Keratinocyte (primary cell): ENCODE measurements around the gene MAD1L1.

Source experiments
- EZH2 ChIP-seq: IDR thresholded peaks from one replicate; pipeline ENCODE4 v1.6.1; 2012; ENCODE audit warnings: inconsistent platforms, mild to moderate bottlenecking, low read length, moderate library complexity
- TF ChIP-seq, protein P1 (sequence below), 3 experiments: IDR thresholded peaks in 1 of 3; conservative IDR thresholded peaks in 1 of 3; optimal IDR thresholded peaks in 1 of 3; 2 replicates in 2 of 3; 3 replicates in 1 of 3; pipeline versions ENCODE3 to v1.5.1; 2011; ENCODE audit warnings: low read length in 3 of 3, mild to moderate bottlenecking in 3 of 3, moderate library complexity in 2 of 3, control low read depth in 1 of 3, inconsistent platforms in 1 of 3; ENCODE audit not compliant: insufficient read depth in 2 of 3; ENCODE audit errors: extremely low read depth in 1 of 3

DNA sequence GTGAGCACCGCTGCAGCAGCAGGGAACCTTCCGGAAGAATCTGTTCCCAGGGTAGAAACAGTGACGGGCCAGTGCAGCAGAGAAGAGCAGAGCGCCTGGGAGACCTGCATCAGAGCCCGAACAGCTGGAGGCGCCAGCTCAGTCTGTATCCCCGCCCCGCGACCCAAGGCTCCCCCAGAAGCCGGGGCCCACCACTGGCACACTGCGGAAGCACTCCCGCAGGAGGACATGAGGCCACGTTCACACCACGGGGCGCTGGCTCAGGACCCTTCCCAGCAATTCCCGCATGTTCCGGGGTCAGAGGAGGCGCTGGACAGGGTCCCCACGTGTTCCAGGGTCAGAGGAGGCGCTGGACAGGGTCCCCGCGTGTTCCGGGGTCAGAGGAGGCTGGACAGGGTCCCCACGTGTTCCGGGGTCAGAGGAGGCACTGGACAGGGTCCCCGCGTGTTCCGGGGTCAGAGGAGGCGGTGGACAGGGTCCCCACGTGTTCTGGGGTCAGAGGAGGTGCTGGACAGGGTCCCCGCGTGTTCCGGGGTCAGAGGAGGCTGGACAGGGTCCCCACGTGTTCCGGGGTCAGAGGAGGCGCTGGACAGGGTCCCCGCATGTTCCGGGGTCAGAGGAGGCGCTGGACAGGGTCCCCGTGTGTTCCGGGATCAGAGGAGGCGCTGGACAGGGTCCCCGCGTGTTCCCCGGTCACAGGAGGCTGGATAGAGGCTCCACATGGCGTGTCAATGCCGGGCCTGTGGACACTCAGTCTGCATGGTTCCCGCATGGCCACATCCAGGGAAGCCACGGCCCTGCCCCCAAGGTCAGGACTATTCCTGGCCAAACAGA, 117.6 kb downstream of the MAD1L1 start:
- TF ChIP-seq, protein P1, sequence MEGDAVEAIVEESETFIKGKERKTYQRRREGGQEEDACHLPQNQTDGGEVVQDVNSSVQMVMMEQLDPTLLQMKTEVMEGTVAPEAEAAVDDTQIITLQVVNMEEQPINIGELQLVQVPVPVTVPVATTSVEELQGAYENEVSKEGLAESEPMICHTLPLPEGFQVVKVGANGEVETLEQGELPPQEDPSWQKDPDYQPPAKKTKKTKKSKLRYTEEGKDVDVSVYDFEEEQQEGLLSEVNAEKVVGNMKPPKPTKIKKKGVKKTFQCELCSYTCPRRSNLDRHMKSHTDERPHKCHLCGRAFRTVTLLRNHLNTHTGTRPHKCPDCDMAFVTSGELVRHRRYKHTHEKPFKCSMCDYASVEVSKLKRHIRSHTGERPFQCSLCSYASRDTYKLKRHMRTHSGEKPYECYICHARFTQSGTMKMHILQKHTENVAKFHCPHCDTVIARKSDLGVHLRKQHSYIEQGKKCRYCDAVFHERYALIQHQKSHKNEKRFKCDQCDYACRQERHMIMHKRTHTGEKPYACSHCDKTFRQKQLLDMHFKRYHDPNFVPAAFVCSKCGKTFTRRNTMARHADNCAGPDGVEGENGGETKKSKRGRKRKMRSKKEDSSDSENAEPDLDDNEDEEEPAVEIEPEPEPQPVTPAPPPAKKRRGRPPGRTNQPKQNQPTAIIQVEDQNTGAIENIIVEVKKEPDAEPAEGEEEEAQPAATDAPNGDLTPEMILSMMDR (optimal IDR thresholded peaks at IDR 0.05 in 1 of 3, IDR thresholded peaks at IDR 0.05 in 1 of 3, conservative IDR thresholded peaks at IDR 0.05 in 1 of 3; ENCODE audit: extremely low read depth in 1 of 3, insufficient read depth in 2 of 3, low read length in 3 of 3), result no peak
- TF ChIP-seq EZH2, result no peak
